Omental fat pad (tissue), 4 donors: ENCODE data around the gene CHTOP. TPM values are rescaled to one million over a fixed set of nuclear protein-coding genes. Genes with fewer than 3 reads are reported as not detected.
"Not testable (repeated sequence)": the region's sequence is repeated elsewhere in the genome, so short reads cannot be mapped to it uniquely, and the experiment has no call there.

Experiments
- ATAC-seq: fragments of 150-250 bp; one replicate; pipeline ENCODE4 v1.9.1; 2016; ENCODE audit warnings: mild to moderate bottlenecking, moderate library complexity; ENCODE audit not compliant: low FRiP score
- DNase-seq: peaks from one replicate; pipeline ENCODE4 v3.0.0-alpha.2; 2019; ENCODE audit warnings: low spot score
- total RNA-seq, 4 donors: library from RNA; depleted of rRNA; stranded (reverse); fragments of >200 nt; gene quantifications; one replicate each; pipeline ENCODE4 v1.1.0, GENCODE V29; 2016
- TF ChIP-seq, protein P1 (sequence below), 3 donors: fragments of 450-650 bp; IDR thresholded peaks; one replicate each; pipeline ENCODE4 v1.5.1; 2016 to 2017; ENCODE audit warnings: antibody characterized with exemption in 3 of 3, mild to moderate bottlenecking in 3 of 3, moderate library complexity in 2 of 3

CHTOP gene
- total RNA-seq, 4 donors from 2014 or later, result 31.4 to 63.5 (median 53.7) TPM

DNA sequence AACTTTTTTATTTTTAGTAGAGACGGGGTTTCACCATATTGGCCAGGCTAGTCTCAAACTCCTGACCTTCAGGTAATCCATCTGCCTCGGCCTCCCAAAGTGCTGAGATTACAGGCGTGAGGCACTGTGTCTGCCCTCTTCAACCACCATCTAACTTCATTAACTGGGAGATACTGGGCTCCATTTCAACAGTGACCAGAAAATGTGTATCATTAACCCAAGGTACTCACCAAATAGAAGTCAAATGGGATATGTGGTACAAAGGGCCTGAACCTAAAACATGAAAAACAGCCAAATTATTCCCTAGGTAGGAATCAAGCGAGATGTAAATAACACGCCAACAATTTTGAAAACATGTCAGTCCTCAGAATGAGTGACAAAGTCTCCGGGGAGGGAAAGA, 35.7 kb downstream of the CHTOP start:
- ATAC-seq (no peak), DNase-seq (no peak)
- TF ChIP-seq, protein P1, sequence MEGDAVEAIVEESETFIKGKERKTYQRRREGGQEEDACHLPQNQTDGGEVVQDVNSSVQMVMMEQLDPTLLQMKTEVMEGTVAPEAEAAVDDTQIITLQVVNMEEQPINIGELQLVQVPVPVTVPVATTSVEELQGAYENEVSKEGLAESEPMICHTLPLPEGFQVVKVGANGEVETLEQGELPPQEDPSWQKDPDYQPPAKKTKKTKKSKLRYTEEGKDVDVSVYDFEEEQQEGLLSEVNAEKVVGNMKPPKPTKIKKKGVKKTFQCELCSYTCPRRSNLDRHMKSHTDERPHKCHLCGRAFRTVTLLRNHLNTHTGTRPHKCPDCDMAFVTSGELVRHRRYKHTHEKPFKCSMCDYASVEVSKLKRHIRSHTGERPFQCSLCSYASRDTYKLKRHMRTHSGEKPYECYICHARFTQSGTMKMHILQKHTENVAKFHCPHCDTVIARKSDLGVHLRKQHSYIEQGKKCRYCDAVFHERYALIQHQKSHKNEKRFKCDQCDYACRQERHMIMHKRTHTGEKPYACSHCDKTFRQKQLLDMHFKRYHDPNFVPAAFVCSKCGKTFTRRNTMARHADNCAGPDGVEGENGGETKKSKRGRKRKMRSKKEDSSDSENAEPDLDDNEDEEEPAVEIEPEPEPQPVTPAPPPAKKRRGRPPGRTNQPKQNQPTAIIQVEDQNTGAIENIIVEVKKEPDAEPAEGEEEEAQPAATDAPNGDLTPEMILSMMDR (IDR thresholded peaks at IDR 0.05), result no peak

DNA sequence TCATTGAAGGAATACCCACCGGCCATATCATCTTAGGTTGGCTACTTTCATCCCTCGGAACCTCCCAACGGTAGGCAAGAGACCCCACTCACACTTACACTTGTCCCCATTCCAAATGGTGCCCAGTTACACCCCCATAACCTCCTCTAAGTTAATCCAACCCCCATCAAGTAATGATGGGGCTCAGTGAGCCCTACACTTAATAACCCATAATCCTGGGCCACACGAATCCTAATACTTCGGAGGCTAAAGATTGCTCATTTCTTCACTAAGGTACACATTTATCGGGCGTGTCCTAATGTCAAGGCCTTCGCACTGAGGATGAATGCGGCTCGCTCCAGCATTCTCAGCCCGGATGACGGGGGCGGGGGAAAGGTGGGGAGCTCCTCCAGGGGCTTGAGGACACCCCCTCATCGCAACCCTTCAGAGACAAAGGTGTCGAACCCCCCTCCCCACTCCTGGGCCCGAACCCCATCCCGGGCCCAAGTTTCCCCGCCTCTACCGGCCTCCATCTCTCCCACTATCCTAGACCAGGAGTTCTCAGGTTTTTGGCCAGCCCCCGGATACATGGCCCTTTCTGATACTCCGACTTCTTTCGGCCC, 36.5 kb downstream of the CHTOP start:
- DNase-seq (no peak), ATAC-seq (peak; percentile 17)
- TF ChIP-seq, protein P1 (IDR thresholded peaks at IDR 0.05), result no peak

DNA sequence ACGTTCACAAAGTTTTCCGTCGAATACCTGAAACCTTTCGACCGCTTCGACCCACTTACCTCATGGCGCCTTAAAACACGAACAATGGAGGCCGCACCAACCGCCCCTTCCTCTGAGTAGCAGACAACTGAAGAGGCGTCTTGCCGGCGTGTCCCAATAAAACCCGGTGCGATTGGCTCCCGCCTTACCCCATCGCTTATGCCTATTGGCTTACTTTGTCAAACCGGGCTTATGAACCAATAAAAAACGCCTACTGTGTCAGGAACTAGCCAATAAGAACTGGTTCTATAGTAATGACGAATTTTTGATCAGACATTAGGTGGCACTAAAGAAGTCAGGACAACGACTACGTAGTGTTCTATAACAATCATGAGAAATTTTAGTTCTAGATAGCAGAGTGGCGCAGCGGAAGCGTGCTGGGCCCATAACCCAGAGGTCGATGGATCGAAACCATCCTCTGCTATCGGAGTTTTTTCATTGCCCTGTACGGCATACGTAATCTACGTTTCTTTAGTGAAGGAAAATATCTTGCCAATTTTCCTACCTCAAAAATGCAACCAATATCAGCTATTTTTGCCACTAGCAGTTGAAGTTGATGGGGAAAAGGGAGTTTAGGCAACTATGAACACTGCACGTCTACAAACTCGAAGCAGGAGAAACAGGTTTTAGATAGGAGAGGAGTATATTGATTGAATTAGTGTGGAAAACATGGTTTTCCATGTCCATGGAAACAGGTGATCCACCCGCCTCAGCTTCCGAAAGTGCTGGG, 37.2 kb downstream of the CHTOP start, which contains the start of gene ILF2:
Gene ILF2 (minus strand): TSS at position 135 of the 769 bp plus-strand sequence. CDS start 71 bp downstream, at position 64.
- TF ChIP-seq, protein P1 (IDR thresholded peaks at IDR 0.05), result no peak
- peak; percentile 95 for DNase-seq
- peak; percentile 97 for ATAC-seq

DNA sequence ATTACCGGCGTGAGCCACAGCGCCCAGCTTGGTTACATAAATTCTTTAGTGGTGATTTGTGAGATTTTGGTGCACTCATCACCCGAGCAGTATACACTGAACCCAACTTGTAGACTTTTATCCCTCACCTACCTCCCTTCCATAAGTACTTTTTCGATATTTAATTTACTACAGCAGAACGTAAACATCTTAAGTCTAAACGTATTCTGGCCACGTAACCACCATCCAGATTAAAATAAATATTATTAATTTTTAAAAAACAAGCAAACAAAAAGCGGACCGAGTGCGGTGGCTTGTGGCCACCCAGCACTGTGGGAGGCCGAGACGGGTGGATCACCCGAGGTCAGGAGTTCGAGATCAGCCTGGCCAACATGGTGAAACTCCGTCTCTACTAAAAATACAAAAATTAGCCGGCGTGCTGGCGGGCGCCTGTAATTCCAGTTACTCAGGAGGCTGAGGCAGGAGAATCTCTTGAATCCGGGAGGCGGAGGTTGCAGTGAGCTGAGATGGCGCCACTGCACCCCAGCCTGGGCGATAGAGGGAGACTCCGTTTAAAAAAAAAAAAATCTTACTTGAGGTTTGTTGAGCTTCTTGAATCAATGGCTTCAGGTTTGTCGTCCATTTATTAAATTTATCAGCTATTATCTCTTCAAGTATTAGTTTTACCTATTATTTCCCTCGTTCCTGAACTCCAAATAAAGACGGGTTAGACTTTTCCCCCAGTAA, 37.9 kb downstream of the CHTOP start:
- ATAC-seq, result peak; percentile 79

DNA sequence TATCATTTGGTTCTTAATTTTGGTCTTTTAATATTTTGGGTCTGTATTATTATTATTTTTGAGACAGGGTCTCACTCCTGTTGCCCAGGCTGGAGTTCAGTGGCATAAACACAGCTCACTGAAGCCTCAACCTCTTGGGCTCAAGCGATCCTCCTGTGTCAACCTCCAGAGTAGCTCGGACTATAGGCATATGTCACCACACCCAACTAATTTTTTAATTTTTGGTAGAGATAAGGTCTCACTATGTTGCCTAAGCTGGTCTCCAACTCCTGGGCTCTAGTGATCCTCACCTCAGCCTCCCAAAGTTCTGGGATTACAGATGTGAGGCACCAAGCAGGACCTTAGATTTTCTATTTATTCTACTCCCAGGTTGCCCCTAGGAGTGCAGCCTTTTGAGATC, 39.6 kb downstream of the CHTOP start:
- DNase-seq (no peak), ATAC-seq (no peak)
- TF ChIP-seq, protein P1 (IDR thresholded peaks at IDR 0.05), result no peak

More for the DNA sequence above, 37.9 kb downstream of the CHTOP start:
- DNase-seq, result not testable (repeated sequence)

DNA sequence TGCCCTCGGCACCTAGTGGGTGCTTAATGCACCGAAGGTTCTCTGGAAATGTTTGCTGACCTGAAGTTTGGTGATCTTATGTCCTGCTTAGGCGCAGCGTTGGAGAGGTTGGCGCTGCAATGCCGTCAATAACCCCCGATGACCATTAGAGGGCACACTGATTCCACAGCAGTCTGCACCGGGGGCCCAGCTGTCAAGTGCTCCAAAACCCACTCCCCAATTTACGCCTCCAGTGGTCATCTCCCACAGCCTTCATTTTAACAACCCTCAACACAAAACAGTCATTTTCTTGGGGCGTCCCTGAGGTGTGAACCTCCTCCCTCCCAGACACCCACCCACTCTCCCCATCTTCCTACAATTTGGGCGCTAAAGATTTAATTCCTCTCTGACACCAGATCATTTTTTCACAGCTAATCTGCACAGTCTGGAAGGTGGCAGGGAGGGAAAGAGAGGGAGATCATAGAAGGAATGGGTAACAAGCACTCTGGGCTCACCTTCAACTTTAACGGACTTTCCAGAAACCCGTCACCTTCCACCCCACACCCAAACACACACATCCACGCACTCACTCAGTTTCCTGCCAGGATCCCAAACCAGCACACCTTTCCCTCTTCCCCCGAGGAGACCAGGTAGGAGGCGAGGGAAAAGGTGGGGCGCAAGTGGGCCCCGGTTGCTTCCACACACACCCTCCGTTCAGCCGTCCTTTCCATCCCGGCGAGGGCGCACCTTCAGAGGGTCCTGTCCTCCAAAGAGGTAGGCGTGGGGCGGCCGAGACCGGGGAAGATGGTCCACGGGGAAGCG, 44.1 kb downstream of the CHTOP start:
- ATAC-seq (peak; percentile 60), DNase-seq (no peak)
- TF ChIP-seq, protein P1 (IDR thresholded peaks at IDR 0.05), result peak in 1 of 3 donors; percentile 39
